ENCODE measurements around the gene TCAP.

The TCAP gene

GRCh38 chr17:39651923-39652586, 13.1 kb upstream of the TCAP start:
- no peak for DNase-seq

DNA sequence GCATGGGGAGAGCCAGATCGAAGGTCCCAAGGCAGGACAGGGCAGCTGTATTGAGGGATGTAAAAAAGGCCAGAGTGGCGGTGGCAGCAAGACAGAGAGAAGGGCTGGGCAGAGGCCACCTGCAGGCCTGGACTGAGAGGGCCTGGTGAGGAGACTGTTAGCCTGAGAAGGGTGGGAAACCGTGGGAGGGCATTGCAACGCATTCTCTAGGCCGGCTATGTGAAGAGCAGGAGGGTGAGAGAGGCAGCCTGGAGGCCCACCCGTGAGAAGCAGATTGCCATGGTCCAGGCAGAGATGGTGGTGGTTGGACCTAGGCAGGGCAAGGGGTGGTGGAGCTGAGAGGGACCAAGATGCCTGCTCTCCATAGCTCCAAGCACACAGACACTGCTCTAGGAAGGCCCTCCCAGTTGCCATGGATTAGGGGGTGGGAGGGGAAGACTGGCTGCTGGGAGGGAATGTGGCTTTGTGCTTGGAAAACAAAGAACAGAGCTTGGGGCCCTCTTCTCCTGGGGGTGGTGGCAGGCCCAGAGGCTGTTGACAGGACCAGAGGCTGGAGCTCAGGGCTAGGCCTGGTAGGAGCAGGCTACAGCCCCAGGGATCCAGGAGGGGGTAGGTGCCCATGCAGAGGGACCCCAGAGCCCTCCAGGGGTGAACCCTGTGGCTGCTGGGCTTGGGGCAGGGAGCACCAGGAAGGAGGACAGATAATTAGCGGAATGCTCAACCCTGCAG, 12.4 kb upstream of the TCAP start:
- no peak for DNase-seq

DNA sequence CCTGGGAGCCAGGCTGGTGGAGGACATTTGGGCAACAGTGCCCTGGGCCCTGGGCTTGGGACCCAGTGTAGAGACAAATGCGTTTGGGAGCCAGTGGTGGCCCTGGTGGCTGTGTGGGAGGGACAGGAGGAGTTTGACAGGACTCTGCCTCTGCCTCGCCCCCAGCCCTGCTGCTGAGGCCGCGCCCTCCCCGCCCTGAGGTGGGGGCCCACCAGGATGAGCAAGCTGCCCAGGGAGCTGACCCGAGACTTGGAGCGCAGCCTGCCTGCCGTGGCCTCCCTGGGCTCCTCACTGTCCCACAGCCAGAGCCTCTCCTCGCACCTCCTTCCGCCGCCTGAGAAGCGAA, 11.9 kb upstream of the TCAP start:
- no peak for DNase-seq

- DNase-seq = peak; percentile 65
Observed at GRCh38 chr17:39653662-39654331, 11.4 kb upstream of the TCAP start.

DNA sequence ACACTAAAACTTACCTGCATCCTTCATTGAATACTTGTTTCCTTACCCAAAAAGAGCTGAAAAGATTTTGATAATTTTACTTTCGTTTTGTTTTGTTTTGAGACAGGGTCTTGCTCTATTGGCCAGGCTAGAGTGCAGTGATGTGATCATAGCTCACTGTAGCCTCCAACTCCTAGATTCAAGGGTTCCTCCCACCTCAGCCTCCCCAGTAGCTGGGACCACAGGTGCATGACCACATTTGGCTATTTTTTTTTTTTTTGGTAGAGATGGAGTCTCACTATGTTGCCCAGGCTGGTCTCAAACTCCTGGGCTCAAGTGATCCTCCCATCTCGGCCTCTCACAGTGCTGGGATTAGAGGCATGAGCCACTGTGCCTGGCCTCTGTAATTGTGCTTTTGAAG, 10.0 kb upstream of the TCAP start:
- no peak for DNase-seq

DNA sequence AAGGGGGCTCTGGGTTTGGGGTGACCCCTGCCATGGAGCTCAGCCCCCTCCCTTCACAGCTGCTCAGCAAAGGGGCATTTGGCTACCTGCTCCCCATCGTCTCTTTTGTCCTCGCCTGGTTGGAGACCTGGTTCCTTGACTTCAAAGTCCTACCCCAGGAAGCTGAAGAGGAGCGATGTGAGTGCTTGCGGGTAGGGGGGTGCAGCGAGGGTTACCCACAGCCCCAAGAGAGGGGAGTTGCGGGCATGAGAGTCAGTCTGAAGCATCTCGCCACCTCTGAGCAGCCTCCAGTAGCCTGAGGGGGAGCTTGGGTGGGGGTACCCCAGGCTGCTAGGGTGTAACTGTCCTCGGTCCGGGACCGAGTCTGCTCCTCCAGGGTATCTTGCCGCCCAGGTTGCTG, 6.8 kb upstream of the TCAP start:
- DNase-seq = no peak

DNA sequence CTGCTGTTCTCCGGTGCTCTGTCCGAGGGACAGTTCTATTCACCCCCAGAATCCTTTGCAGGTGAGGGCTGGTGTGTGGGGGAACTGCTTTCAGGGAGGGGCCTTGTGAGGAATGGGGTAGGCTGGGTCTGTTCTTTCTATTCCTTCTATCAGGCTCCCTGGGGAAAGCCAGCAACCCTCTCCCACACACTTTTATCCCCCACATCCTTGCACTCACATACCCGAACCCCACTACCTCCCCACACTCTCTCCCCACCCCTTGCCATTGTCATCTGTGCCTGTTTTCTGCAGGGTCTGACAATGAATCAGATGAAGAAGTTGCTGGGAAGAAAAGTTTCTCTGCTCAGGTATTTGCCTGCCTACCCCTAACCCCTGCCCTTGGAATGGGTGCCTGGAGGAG, 6.4 kb upstream of the TCAP start:
- DNase-seq = no peak

- no peak for DNase-seq
Observed at GRCh38 chr17:39659279-39660010, 5.7 kb upstream of the TCAP start.

DNA sequence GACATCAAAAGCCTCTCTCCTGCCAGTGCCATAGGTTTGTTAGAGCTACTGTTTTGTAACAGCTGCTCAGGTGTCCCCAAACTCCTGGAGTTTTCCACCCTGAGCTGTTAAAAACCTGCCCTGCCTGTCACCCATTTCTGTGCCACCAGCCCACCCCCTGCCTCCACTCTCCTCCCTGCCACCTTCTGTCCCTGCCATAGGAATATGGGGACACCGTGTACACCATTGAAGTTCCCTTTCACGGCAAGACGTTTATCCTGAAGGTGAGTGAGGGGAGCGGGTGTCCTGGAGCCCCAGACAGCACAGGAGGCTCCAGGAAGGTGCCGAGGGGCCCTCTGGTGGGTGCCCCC, 5.2 kb upstream of the TCAP start:
- DNase-seq = no peak

GRCh38 chr17:39660397-39661385, 4.5 kb upstream of the TCAP start:
- DNase-seq = no peak

DNA sequence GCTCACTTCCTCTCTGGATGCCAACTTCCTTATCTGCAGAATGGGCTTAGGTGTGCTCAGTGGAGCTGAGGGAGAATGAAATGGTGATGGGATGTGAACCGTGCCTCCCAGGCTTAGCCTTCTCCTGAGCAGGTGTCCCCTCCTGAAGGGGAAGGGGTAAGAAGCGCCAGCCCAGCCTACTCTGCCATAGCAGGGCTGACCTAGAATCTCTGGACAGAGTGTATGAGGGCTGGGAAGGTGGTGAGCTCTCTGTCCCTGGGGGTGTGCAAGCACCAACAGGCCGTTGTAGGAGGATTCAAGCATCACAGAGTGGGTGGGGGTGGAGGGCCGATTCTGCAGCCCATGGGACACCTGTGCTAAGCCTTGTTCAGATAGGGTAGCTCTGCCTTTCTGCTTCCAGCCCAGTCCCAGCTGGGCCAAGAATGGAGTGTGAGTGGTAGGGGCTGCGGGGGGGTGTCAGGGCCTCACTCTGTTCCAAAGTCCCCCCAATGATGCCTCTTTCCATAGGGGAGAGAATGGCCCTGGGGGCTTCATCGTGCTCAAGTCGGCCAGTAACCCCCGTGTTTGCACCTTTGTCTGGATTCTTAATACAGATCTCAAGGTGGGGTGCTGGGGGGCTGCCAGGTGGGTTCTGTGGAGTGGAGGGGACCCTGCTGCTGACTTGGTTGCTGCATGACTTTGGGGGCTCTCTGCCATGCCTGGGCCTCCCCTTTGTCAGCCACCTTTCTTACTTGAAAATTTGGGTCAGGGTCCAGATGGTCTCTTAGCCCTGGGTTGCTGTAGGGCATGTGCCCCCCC, 3.2 kb upstream of the TCAP start:
- no peak for DNase-seq

DNA sequence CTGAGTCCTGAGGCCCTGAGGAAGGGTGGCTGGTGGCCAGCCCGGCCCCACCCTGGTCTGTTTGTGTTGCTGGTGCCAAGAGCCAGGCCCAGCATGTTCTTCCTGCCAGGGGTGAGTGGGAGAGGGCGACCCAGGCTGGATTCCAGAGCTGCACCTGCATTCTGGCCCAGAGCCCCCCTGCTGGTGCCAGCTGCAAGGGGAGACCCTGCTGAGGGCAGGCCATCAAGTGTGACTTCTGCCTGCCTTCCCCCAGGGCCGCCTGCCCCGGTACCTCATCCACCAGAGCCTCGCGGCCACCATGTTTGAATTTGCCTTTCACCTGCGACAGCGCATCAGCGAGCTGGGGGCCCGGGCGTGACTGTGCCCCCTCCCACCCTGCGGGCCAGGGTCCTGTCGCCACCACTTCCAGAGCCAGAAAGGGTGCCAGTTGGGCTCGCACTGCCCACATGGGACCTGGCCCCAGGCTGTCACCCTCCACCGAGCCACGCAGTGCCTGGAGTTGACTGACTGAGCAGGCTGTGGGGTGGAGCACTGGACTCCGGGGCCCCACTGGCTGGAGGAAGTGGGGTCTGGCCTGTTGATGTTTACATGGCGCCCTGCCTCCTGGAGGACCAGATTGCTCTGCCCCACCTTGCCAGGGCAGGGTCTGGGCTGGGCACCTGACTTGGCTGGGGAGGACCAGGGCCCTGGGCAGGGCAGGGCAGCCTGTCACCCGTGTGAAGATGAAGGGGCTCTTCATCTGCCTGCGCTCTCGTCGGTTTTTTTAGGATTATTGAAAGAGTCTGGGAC, 2.4 kb upstream of the TCAP start:
- DNase-seq = no peak

DNA sequence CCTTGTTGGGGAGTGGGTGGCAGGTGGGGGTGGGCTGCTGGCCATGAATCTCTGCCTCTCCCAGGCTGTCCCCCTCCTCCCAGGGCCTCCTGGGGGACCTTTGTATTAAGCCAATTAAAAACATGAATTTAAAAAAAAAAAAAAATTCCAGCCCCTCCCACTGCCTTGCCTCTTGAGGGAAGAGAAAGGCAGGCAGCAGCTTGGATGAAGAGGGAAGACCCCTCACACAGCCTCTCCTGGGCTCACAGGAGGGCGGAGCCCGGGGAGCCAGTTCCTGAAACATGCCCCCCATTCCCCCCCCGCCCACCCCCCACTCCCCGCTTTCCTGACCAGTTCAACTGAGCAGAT, 1.8 kb upstream of the TCAP start:
- DNase-seq = no peak

- no peak for DNase-seq
Observed at GRCh38 chr17:39663688-39664580, 1.2 kb upstream of the TCAP start.

- DNase-seq = no peak
Observed at GRCh38 chr17:39665642-39666224, 584 bp downstream of the TCAP start.

DNA sequence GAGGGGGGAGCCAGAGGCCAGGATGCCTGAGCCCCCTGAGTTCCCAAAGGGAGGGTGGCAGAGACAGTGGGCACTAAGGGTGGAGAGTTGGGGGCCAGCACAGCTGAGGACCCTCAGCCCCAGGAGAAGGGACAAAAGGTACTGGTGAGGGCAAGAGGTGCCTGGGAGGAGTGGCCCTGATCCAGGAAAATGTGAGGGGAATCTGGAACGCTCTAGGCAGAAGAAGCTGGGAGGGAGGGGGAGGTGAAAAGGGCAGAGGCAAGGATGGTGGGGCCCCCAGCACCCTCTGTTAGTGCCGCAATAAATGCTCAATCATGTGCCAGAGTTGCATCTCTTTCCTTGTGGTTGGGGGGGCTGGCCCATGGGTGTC, 1.1 kb downstream of the TCAP start:
- no peak for DNase-seq

- DNase-seq = no peak
Observed at GRCh38 chr17:39666601-39667261, 1.6 kb downstream of the TCAP start.

DNA sequence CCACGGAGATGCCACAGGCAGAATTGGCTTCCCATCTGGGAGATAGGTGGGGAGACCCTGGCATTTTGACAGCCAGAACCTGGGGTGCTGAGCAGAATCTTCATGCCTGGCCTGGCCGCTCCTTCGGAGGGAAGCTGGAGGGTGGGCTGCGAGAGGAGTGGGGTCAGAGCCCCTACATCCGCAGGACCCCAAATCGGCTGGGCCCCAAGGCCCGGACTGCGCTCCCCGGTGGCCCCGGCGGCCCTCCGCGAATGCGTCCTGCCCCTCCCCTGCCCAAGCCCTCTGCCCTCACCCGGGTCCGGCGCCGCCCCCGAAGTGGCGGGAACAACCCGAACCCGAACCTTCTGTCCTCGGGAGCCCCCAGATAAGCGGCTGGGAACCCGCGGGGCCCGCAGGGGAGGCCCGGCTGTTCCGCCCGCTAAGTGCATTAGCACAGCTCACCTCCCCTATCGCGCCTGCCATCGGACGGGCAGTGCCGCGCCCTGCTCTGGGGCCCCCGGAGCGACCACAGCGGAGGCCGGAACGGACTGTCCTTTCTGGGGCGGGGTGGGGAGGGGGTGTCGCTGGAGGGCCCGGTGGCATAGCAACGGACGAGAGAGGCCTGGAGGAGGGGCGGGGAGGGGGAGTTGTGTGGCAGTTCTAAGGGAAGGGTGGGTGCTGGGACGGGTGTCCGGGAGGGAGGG, 2.3 kb downstream of the TCAP start:
- DNase-seq = no peak

Measured in central memory CD4-positive, alpha-beta T cell (primary cell).